Activated CD8-positive, alpha-beta memory T cell treated with anti-CD3 and anti-CD28 coated beads, Interleukin-2, amount 10 ng/mL, durations not matched to agents 7 days and 5 days (primary cell): ENCODE measurements around the gene SEPTIN8. TPM values are rescaled to one million over a fixed set of nuclear protein-coding genes. Genes with fewer than 3 reads are reported as not detected.

Source experiments
- ATAC-seq: fragments of 150-1000 bp; cut with Tn5 transposase; one replicate; pipeline ENCODE4 v1.10.0; 2021; ENCODE audit warnings: moderate library complexity
- CTCF ChIA-PET: fragments of 350-600 bp; sonication (Branson Sonifier 250); formaldehyde crosslinking; loops from one replicate; lab custom pipeline; 2021; ENCODE audit warnings: antibody characterized with exemption; lab: Charles Lee
- DNase-seq: peaks from one replicate; pipeline ENCODE4 v3.0.0-alpha.2; 2020
- H3K27ac Mint-ChIP-seq: one replicate; pipeline ENCODE4 v1.8.0; 2021; ENCODE audit warnings: mild to moderate bottlenecking, mixed read lengths
- H3K27me3 Mint-ChIP-seq: one replicate; pipeline ENCODE4 v1.8.0; 2021; ENCODE audit warnings: mixed read lengths
- H3K36me3 Mint-ChIP-seq: one replicate; pipeline ENCODE4 v1.8.0; 2021; ENCODE audit warnings: mild to moderate bottlenecking, mixed read lengths
- H3K4me1 Mint-ChIP-seq: one replicate; pipeline ENCODE4 v1.8.0; 2021; ENCODE audit warnings: mixed read lengths
- H3K4me3 Mint-ChIP-seq: one replicate; pipeline ENCODE4 v1.8.0; 2021; ENCODE audit warnings: mild to moderate bottlenecking, moderate library complexity, mixed read lengths
- H3K9me3 Mint-ChIP-seq: one replicate; pipeline ENCODE4 v1.8.0; 2022; ENCODE audit warnings: low read depth, mixed read lengths
- total RNA-seq, 2 experiments: library from RNA; stranded (reverse); gene quantifications; one replicate each; pipeline ENCODE4 v1.2.3, GENCODE V29; 2021

The SEPTIN8 gene
- total RNA-seq, 2 experiments from 2014 or later = 43.7 to 57.3 TPM

- Mint-ChIP-seq H3K9me3 (no peaks in the 10 kb centered on the region), H3K4me1 (peaks cover 16% of the 10 kb centered on the region), H3K27ac (no peak overlapping the region), H3K4me3 (no peak overlapping the region), H3K27me3 (no peaks in the 10 kb centered on the region), H3K36me3 (peaks cover 10% of the 10 kb centered on the region)
- CTCF ChIA-PET = no interaction called here
- no peak for ATAC-seq
- DNase-seq = no peak
These were observed 18.6 kb downstream of the SEPTIN8 start for GRCh38 chr5:132758451-132758850.

GRCh38 chr5:132756542-132756941 is 20.5 kb downstream of the SEPTIN8 start:
- Mint-ChIP-seq H3K4me3 (no peak overlapping the region), H3K36me3 (peaks cover 9% of the 10 kb centered on the region), H3K27ac (no peak overlapping the region), H3K27me3 (no peaks in the 10 kb centered on the region), H3K4me1 (peaks cover 28% of the 10 kb centered on the region), H3K9me3 (no peaks in the 10 kb centered on the region)
- peak; percentile 25 for DNase-seq
- CTCF ChIA-PET = interaction anchor here (0.8 to 2.0 kb wide), 6 partner anchors 10 to 78 kb away, joined by 3 to 9 read pairs (median 3); partner anchors contain the start of genes CCNI2 and SOWAHA
- no peak for ATAC-seq

- ATAC-seq = no peak
- H3K4me3 Mint-ChIP-seq = no peak overlapping the region
- CTCF ChIA-PET = interaction anchor here (0.6 to 1.6 kb wide), 7 partner anchors 10 to 249 kb away, joined by 3 to 6 read pairs (median 3); no protein-coding TSS in a partner anchor
- H3K27me3 Mint-ChIP-seq = no peaks in the 10 kb centered on the region
- no peak overlapping the region for H3K27ac Mint-ChIP-seq
- H3K36me3 Mint-ChIP-seq = peaks cover 16% of the 10 kb centered on the region
- no peaks in the 10 kb centered on the region for H3K9me3 Mint-ChIP-seq
- peaks cover 44% of the 10 kb centered on the region for H3K4me1 Mint-ChIP-seq
- DNase-seq = no peak
These were observed 22.1 kb downstream of the SEPTIN8 start for GRCh38 chr5:132754947-132755346.

- CTCF ChIA-PET = interaction anchor here (1.0 to 1.6 kb wide), 8 partner anchors 11 to 248 kb away, joined by 3 to 8 read pairs (median 3); no protein-coding TSS in a partner anchor
- H3K4me3 Mint-ChIP-seq = no peak overlapping the region
- no peaks in the 10 kb centered on the region for H3K9me3 Mint-ChIP-seq
- ATAC-seq = no peak
- H3K36me3 Mint-ChIP-seq = peaks cover 16% of the 10 kb centered on the region
- no peaks in the 10 kb centered on the region for H3K27me3 Mint-ChIP-seq
- peak; percentile 37 for DNase-seq
- peaks cover 52% of the 10 kb centered on the region for H3K4me1 Mint-ChIP-seq
- H3K27ac Mint-ChIP-seq = no peak overlapping the region
These were observed 22.9 kb downstream of the SEPTIN8 start for GRCh38 chr5:132754111-132754510.

GRCh38 chr5:132753135-132753987 is 23.7 kb downstream of the SEPTIN8 start:
- CTCF ChIA-PET = interaction anchor here (0.7 to 1.5 kb wide), 7 partner anchors 9 to 269 kb away, joined by 3 to 8 read pairs (median 3); no protein-coding TSS in a partner anchor
- no peaks in the 10 kb centered on the region for H3K27me3 Mint-ChIP-seq
- H3K4me1 Mint-ChIP-seq = peaks cover 55% of the 10 kb centered on the region
- H3K4me3 Mint-ChIP-seq = no peak overlapping the region
- ATAC-seq (peak; percentile 43), DNase-seq (peak; percentile 49)
- peaks cover 16% of the 10 kb centered on the region for H3K36me3 Mint-ChIP-seq
- no peaks in the 10 kb centered on the region for H3K9me3 Mint-ChIP-seq
- H3K27ac Mint-ChIP-seq = no peak overlapping the region

GRCh38 chr5:132752581-132753125 is 24.4 kb downstream of the SEPTIN8 start:
- CTCF ChIA-PET = interaction anchor here (1.0 to 1.5 kb wide), 3 partner anchors 9 to 68 kb away, joined by 4 read pairs; no protein-coding TSS in a partner anchor
- peak; percentile 12 for DNase-seq
- H3K9me3 Mint-ChIP-seq = no peaks in the 10 kb centered on the region
- no peaks in the 10 kb centered on the region for H3K27me3 Mint-ChIP-seq
- peaks cover 16% of the 10 kb centered on the region for H3K36me3 Mint-ChIP-seq
- peaks cover 58% of the 10 kb centered on the region for H3K4me1 Mint-ChIP-seq
- no peak overlapping the region for H3K27ac Mint-ChIP-seq
- H3K4me3 Mint-ChIP-seq = no peak overlapping the region
- ATAC-seq = no peak

- DNase-seq = peak; percentile 37
- Mint-ChIP-seq H3K27me3 (no peaks in the 10 kb centered on the region), H3K27ac (no peak overlapping the region), H3K4me3 (no peak overlapping the region), H3K36me3 (peaks cover 16% of the 10 kb centered on the region), H3K9me3 (no peaks in the 10 kb centered on the region), H3K4me1 (peaks cover 58% of the 10 kb centered on the region)
- CTCF ChIA-PET = interaction anchor here (1.0 to 1.3 kb wide), 3 partner anchors 8 to 225 kb away, joined by 4 read pairs; no protein-coding TSS in a partner anchor
- no peak for ATAC-seq
These were observed 25.0 kb downstream of the SEPTIN8 start for GRCh38 chr5:132751971-132752580.

- DNase-seq (peak; percentile 54), ATAC-seq (no peak)
- Mint-ChIP-seq H3K4me3 (no peak overlapping the region), H3K9me3 (no peaks in the 10 kb centered on the region), H3K4me1 (peaks cover 60% of the 10 kb centered on the region), H3K27ac (peak overlapping the region; percentile 65), H3K36me3 (peaks cover 16% of the 10 kb centered on the region), H3K27me3 (no peaks in the 10 kb centered on the region)
- CTCF ChIA-PET = interaction anchor here (1.0 to 3.0 kb wide), 3 partner anchors 14 to 225 kb away, joined by 4 to 12 read pairs (median 4); partner anchors contain the start of gene KIF3A
These were observed 25.6 kb downstream of the SEPTIN8 start for GRCh38 chr5:132751444-132751843.

- DNase-seq (peak; percentile 40), ATAC-seq (no peak)
- H3K36me3 Mint-ChIP-seq = peaks cover 16% of the 10 kb centered on the region
- no peak overlapping the region for H3K4me3 Mint-ChIP-seq
- H3K4me1 Mint-ChIP-seq = peaks cover 65% of the 10 kb centered on the region
- CTCF ChIA-PET = interaction anchor here (1.0 to 3.0 kb wide), 3 partner anchors 13 to 224 kb away, joined by 3 to 12 read pairs (median 4); partner anchors contain the start of gene KIF3A
- H3K27ac Mint-ChIP-seq = peak overlapping the region; percentile 65
- peaks cover 6% of the 10 kb centered on the region for H3K27me3 Mint-ChIP-seq
- no peaks in the 10 kb centered on the region for H3K9me3 Mint-ChIP-seq
These were observed 26.4 kb downstream of the SEPTIN8 start for GRCh38 chr5:132750471-132751230.

GRCh38 chr5:132749506-132749905 is 27.5 kb downstream of the SEPTIN8 start:
- no peak overlapping the region for H3K4me3 Mint-ChIP-seq

GRCh38 chr5:132748522-132749000 is 28.5 kb downstream of the SEPTIN8 start:
- peaks cover 12% of the 10 kb centered on the region for H3K36me3 Mint-ChIP-seq
- H3K4me1 Mint-ChIP-seq = peaks cover 52% of the 10 kb centered on the region
- ATAC-seq (no peak), DNase-seq (peak; percentile 38)
- peaks cover 10% of the 10 kb centered on the region for H3K27me3 Mint-ChIP-seq
- peak overlapping the region; percentile 18 for H3K4me3 Mint-ChIP-seq
- H3K27ac Mint-ChIP-seq = peak overlapping the region; percentile 50
- CTCF ChIA-PET = interaction anchor here (2.1 to 3.0 kb wide), 5 partner anchors 11 to 221 kb away, joined by 4 to 12 read pairs (median 8); partner anchors contain the start of gene KIF3A
- no peaks in the 10 kb centered on the region for H3K9me3 Mint-ChIP-seq

More at GRCh38 chr5:132749506-132749905, 27.5 kb downstream of the SEPTIN8 start:
- no peaks in the 10 kb centered on the region for H3K9me3 Mint-ChIP-seq
- no peak for ATAC-seq
- CTCF ChIA-PET = interaction anchor here (2.2 to 3.0 kb wide), 4 partner anchors 12 to 222 kb away, joined by 5 to 12 read pairs (median 9); partner anchors contain the start of gene KIF3A
- H3K27ac Mint-ChIP-seq = peak overlapping the region; percentile 20
- peaks cover 58% of the 10 kb centered on the region for H3K4me1 Mint-ChIP-seq
- peaks cover 10% of the 10 kb centered on the region for H3K27me3 Mint-ChIP-seq
- H3K36me3 Mint-ChIP-seq = peaks cover 16% of the 10 kb centered on the region
- peak; percentile 23 for DNase-seq
